H1 (cell line): Measurements from ENCODE around the gene TFF1. TPM values are rescaled to one million over a fixed set of nuclear protein-coding genes. Genes with fewer than 3 reads are reported as not detected.

ENCODE experiments used
- CTCF ChIA-PET: fragments of 300-600 bp; sonication (Branson Sonifier 250); formaldehyde crosslinking; loops from one replicate; lab custom pipeline; 2021; ENCODE audit not compliant: partially characterized antibody; lab: Charles Lee
- POLR2A ChIA-PET: fragments of 300-600 bp; sonication (Branson Sonifier 250); formaldehyde crosslinking; loops from one replicate; lab custom pipeline; 2021; ENCODE audit warnings: inconsistent platforms; ENCODE audit not compliant: partially characterized antibody; lab: Charles Lee
- DNase-seq, 2 experiments: peaks; one replicate each; pipeline versions ENCODE4 v3.0.0 to v3.0.0-alpha.2; 2010 to 2022; ENCODE audit warnings: low spot score in 2 of 2, low read depth in 1 of 2, mixed read lengths in 1 of 2
- FAIRE-seq: peaks from 2 replicates; lab custom pipeline; 2011; peaks lifted over from hg19 to GRCh38; lab: Jason Lieb, UNC
- H2AFZ ChIP-seq: 2 replicates; pipeline ENCODE4 v1.8.1; 2012; ENCODE audit warnings: low read length, inconsistent platforms
- H2AK5ac ChIP-seq: 2 replicates; pipeline ENCODE4 v1.6.1; 2013; ENCODE audit warnings: low read depth, low read length
- H2BK120ac ChIP-seq: replicated peaks from 2 replicates; pipeline ENCODE3; 2013; ENCODE audit warnings: low read depth, low read length, inconsistent platforms
- H2BK12ac ChIP-seq: 2 replicates; pipeline ENCODE4 v1.6.1; 2013; ENCODE audit warnings: low read depth, low read length
- H2BK15ac ChIP-seq: 2 replicates; pipeline ENCODE4 v1.6.1; 2013; ENCODE audit warnings: low read length
- H2BK20ac ChIP-seq: 2 replicates; pipeline ENCODE4 v1.6.1; 2013; ENCODE audit warnings: low read length
- H2BK5ac ChIP-seq: 2 replicates; pipeline ENCODE4 v1.6.1; 2013; ENCODE audit warnings: low read depth, low read length
- H3K14ac ChIP-seq: 2 replicates; pipeline ENCODE4 v1.6.1; 2013; ENCODE audit warnings: inconsistent platforms; ENCODE audit not compliant: insufficient read length
- H3K18ac ChIP-seq: 2 replicates; pipeline ENCODE4 v1.6.1; 2013; ENCODE audit warnings: low read length; ENCODE audit errors: extremely low read depth
- H3K23ac ChIP-seq: 2 replicates; pipeline ENCODE4 v1.6.1; 2013; ENCODE audit warnings: inconsistent platforms; ENCODE audit not compliant: insufficient read length
- H3K23me2 ChIP-seq: 2 replicates; pipeline ENCODE4 v1.6.1; 2013; ENCODE audit warnings: low read depth, low read length
- H3K27ac ChIP-seq: 2 replicates; pipeline ENCODE4 v1.6.1; 2011; ENCODE audit warnings: low read depth, low read length, inconsistent platforms
- H3K27me3 ChIP-seq, 4 experiments: replicated peaks in 1 of 4; 1 replicate in 1 of 4; 2 replicates in 3 of 4; pipeline versions ENCODE4 v1.6.1 to v1.8.1; 2011 to 2013; ENCODE audit warnings: low read length in 3 of 4, mild to moderate bottlenecking in 3 of 4, inconsistent platforms in 2 of 4, mixed read lengths in 2 of 4, moderate library complexity in 1 of 4; ENCODE audit not compliant: control insufficient read depth in 3 of 4, insufficient read depth in 3 of 4; ENCODE audit errors: extremely low read depth in 1 of 4
- H3K36me3 ChIP-seq, 4 experiments: 2 replicates each; pipeline versions ENCODE4 v1.6.1 to v1.8.1; 2011 to 2013; ENCODE audit warnings: mild to moderate bottlenecking in 4 of 4, low read length in 3 of 4, moderate library complexity in 2 of 4, control low read depth in 1 of 4, inconsistent platforms in 1 of 4; ENCODE audit not compliant: insufficient read depth in 4 of 4, control insufficient read depth in 2 of 4
- H3K4ac ChIP-seq: replicated peaks from 2 replicates; pipeline ENCODE3; 2013; ENCODE audit warnings: low read length, low read depth, mixed read lengths, inconsistent platforms; ENCODE audit not compliant: insufficient read length
- H3K4me1 ChIP-seq, 4 experiments: replicated peaks in 1 of 4; 1 replicate in 1 of 4; 2 replicates in 3 of 4; pipeline versions ENCODE4 v1.6.1 to v1.8.1; 2011 to 2013; ENCODE audit warnings: low read length in 3 of 4, inconsistent platforms in 2 of 4, mixed read lengths in 1 of 4; ENCODE audit not compliant: insufficient read depth in 4 of 4, control insufficient read depth in 3 of 4
- H3K4me2 ChIP-seq, 2 experiments: 2 replicates each; pipeline versions ENCODE4 v1.6.1 to v1.8.1; 2011 to 2013; ENCODE audit warnings: low read depth in 2 of 2, low read length in 2 of 2, control low read depth in 1 of 2, inconsistent platforms in 1 of 2, mild to moderate bottlenecking in 1 of 2; ENCODE audit not compliant: insufficient read depth in 1 of 2
- H3K4me3 ChIP-seq, 4 experiments: fragments of 200-600, 300-600 bp in 1 of 4; sonication (generic), shearing (Covaris generic), sonication (Bioruptor Twin) in 1 of 4; 2 replicates each; pipeline versions ENCODE4 v1.5.1 to v1.8.1; 2011 to 2016; ENCODE audit warnings: low read length in 4 of 4, low read depth in 3 of 4, control low read depth in 2 of 4, inconsistent platforms in 2 of 4, mild to moderate bottlenecking in 2 of 4, mixed read lengths in 1 of 4, moderate library complexity in 1 of 4; ENCODE audit not compliant: insufficient read depth in 2 of 4; ENCODE audit errors: extremely low read depth in 1 of 4
- H3K56ac ChIP-seq: replicated peaks from 2 replicates; pipeline ENCODE3; 2013; ENCODE audit warnings: low read depth, mild to moderate bottlenecking, mixed read lengths, low read length, inconsistent platforms; ENCODE audit not compliant: insufficient read length
- H3K79me1 ChIP-seq: 2 replicates; pipeline ENCODE4 v1.6.1; 2013; ENCODE audit warnings: low read depth, low read length, control low read depth
- H3K79me2 ChIP-seq, 2 experiments: 2 replicates each; pipeline versions ENCODE4 v1.6.1 to v1.8.1; 2012 to 2013; ENCODE audit warnings: low read length in 2 of 2, mild to moderate bottlenecking in 2 of 2, inconsistent platforms in 1 of 2; ENCODE audit not compliant: insufficient read depth in 2 of 2, control insufficient read depth in 1 of 2
- H3K9ac ChIP-seq, 4 experiments: replicated peaks in 1 of 4; 1 replicate in 1 of 4; 2 replicates in 3 of 4; pipeline versions ENCODE4 v1.6.1 to v1.8.1; 2011 to 2013; ENCODE audit warnings: low read depth in 3 of 4, low read length in 3 of 4, control low read depth in 2 of 4, mild to moderate bottlenecking in 2 of 4, moderate library complexity in 2 of 4, inconsistent platforms in 1 of 4; ENCODE audit errors: extremely low read depth in 1 of 4
- H3K9me3 ChIP-seq, 2 experiments: 2 replicates each; pipeline versions ENCODE4 v1.6.1 to v1.8.1; 2012 to 2013; ENCODE audit warnings: mild to moderate bottlenecking in 2 of 2, moderate library complexity in 2 of 2, control low read depth in 1 of 2, inconsistent platforms in 1 of 2, low read depth in 1 of 2, low read length in 1 of 2, mixed read lengths in 1 of 2; ENCODE audit not compliant: insufficient read depth in 2 of 2
- H4K20me1 ChIP-seq, 2 experiments: replicated peaks in 1 of 2; 2 replicates each; pipeline versions ENCODE3 to v1.8.1; 2011 to 2013; ENCODE audit warnings: inconsistent platforms in 2 of 2, low read length in 2 of 2, mild to moderate bottlenecking in 1 of 2; ENCODE audit not compliant: insufficient read depth in 2 of 2, control insufficient read depth in 1 of 2
- H4K5ac ChIP-seq: 2 replicates; pipeline ENCODE4 v1.6.1; 2013; ENCODE audit warnings: low read length, low read depth, mixed read lengths, inconsistent platforms; ENCODE audit not compliant: insufficient read length
- H4K8ac ChIP-seq: 2 replicates; pipeline ENCODE4 v1.8.0; 2013; ENCODE audit warnings: mild to moderate bottlenecking, moderate library complexity, low read length, inconsistent platforms; ENCODE audit not compliant: insufficient read depth; ENCODE audit errors: extremely low read depth
- H4K91ac ChIP-seq: replicated peaks from 2 replicates; pipeline ENCODE3; 2013; ENCODE audit warnings: low read length, mixed read lengths, inconsistent platforms; ENCODE audit not compliant: insufficient read length
- ASH2L ChIP-seq: fragments of 200-600, 300-600 bp; sonication (generic); IDR thresholded peaks from one replicate; pipeline ENCODE4 v1.7.1; 2017; ENCODE audit warnings: low read length
- BCL11A ChIP-seq, 2 experiments: IDR thresholded peaks; one replicate each; pipeline ENCODE4 v1.6.1; 2011; ENCODE audit warnings: low read depth in 2 of 2, low read length in 2 of 2, mild to moderate bottlenecking in 2 of 2
- CREB1 ChIP-seq: IDR thresholded peaks from 2 replicates; pipeline ENCODE4 v1.6.1; 2012; ENCODE audit warnings: inconsistent platforms
- EZH2 ChIP-seq: fragments of 200-600 bp; sonication (generic); IDR thresholded peaks from 2 replicates; pipeline ENCODE4 v1.7.1; 2012; ENCODE audit warnings: low read depth, mild to moderate bottlenecking, moderate library complexity, low read length, inconsistent platforms; ENCODE audit not compliant: severe bottlenecking
- HDAC6 ChIP-seq: IDR thresholded peaks from one replicate; pipeline ENCODE4 v1.7.1; 2012; ENCODE audit warnings: low read depth, mild to moderate bottlenecking, inconsistent platforms, low read length, moderate library complexity
- MAFK ChIP-seq: IDR thresholded peaks from 2 replicates; pipeline ENCODE4 v1.6.1; 2012; ENCODE audit warnings: low read depth, mild to moderate bottlenecking, improper control_type of control experiment, low read length
- POLR2AphosphoS5 ChIP-seq: IDR thresholded peaks from 2 replicates; pipeline ENCODE4 v1.6.1; 2011; ENCODE audit warnings: low read depth, low read length
- SP2 ChIP-seq: IDR thresholded peaks from 2 replicates; pipeline ENCODE4 v1.6.1; 2012; ENCODE audit warnings: mild to moderate bottlenecking, low read length, inconsistent platforms
- TAF7 ChIP-seq: optimal IDR thresholded peaks from 2 replicates; pipeline ENCODE3; 2011; ENCODE audit warnings: low read depth, mild to moderate bottlenecking, inconsistent platforms, low read length, moderate library complexity, borderline replicate concordance
- TBP ChIP-seq: IDR thresholded peaks from 2 replicates; pipeline ENCODE4 v1.6.1; 2011; ENCODE audit warnings: low read depth, low read length, improper control_type of control experiment
- WGBS, 2 experiments: shearing (Covaris generic) in 1 of 2; methylation state at CpG; one replicate each; pipeline versions ENCODE4 v1.1.6 to v1.1.7; 2013 to 2015; ENCODE audit warnings: low lambda C conversion rate in 2 of 2, mixed read lengths in 2 of 2, inconsistent platforms in 1 of 2, low coverage in 1 of 2, missing lambda C conversion rate in 1 of 2; ENCODE audit not compliant: insufficient replicate concordance in 2 of 2, insufficient coverage in 1 of 2, insufficient read length in 1 of 2; ENCODE audit errors: extremely low coverage in 1 of 2, missing lambda C conversion rate in 1 of 2; 5-methylcytosine and 5-hydroxymethylcytosine counted together
- polyA plus RNA-seq, 7 experiments: library from polyadenylated mRNA; depleted of rRNA in 3 of 7; stranded (reverse) in 5 of 7; unstranded in 2 of 7; fragments of >200 nt in 5 of 7; fragments of 200-250 nt in 2 of 7; gene quantifications; 1 replicate in 5 of 7; 2 replicates in 1 of 7; 4 replicates in 1 of 7; pipeline versions ENCODE4 v1.2.1 to v1.2.3, GENCODE V29; 2011 to 2013; ENCODE audit warnings: missing spikeins in 2 of 7, mixed read lengths in 2 of 7
- total RNA-seq: library from RNA; stranded (reverse); fragmentation: NEBNext Ultra II Directional; extraction: Animal tissue kit (Norgen Biotek cat#: 25700); gene quantifications from 2 replicates; pipeline ENCODE4 v1.2.1, GENCODE V29; 2021

The TFF1 gene
- total and polyA plus RNA-seq, 2 of the 8 experiments (the other 6 are each of a cell fraction or from before 2014, with no cell fraction given) = not detected

GRCh38 chr21:42343556-42343955, 22.8 kb downstream of the TFF1 start:
- TF ChIP-seq CREB1 (no peak), ASH2L (no peak), TAF7 (no peak), BCL11A (IDR thresholded peaks at IDR 0.05; ENCODE audit: low read depth in 2 of 2, low read length in 2 of 2) (no peak), POLR2AphosphoS5 (no peak), SP2 (no peak), EZH2 (no peak), TBP (no peak), MAFK (no peak), HDAC6 (no peak)
- Histone ChIP-seq H3K18ac (no peak overlapping the region), H3K4me3 (no peak overlapping the region), H3K23ac (no peak overlapping the region), H3K9me3 (no peaks in the 10 kb centered on the region), H3K79me1 (no peaks in the 10 kb centered on the region), H3K79me2 (no peaks in the 10 kb centered on the region), H3K36me3 (no peaks in the 10 kb centered on the region), H4K8ac (no peak overlapping the region), H3K23me2 (no peaks in the 10 kb centered on the region), H2AFZ (no peak overlapping the region), H3K27ac (no peak overlapping the region), H4K91ac (no peak overlapping the region), H2BK20ac (no peak overlapping the region), H2AK5ac (no peak overlapping the region), H3K9ac (no peak overlapping the region), H3K14ac (no peak overlapping the region), H3K4me2 (no peak overlapping the region), H2BK120ac (no peak overlapping the region), H4K5ac (no peak overlapping the region), H2BK12ac (no peak overlapping the region), H3K4ac (no peak overlapping the region), H3K4me1 (peaks cover 0 to 4% (median under 1%) of the 10 kb centered on the region in 4 experiments; a peak in 3 of 7 replicates), H3K56ac (no peak overlapping the region), H2BK5ac (no peak overlapping the region), H2BK15ac (no peak overlapping the region), H3K27me3 (no peaks in the 10 kb centered on the region), H4K20me1 (no peaks in the 10 kb centered on the region)
- WGBS, 2 experiments = 91% methylated on average over 6 of the region's 6 CpGs; no CpG with 5 or more reads in 1 of the 2 experiments
- POLR2A ChIA-PET = no interaction called here
- CTCF ChIA-PET = interaction anchor here (0.6 to 11.6 kb wide), 4 partner anchors 24 to 375 kb away, joined by 3 to 137 read pairs (median 4); partner anchors contain the start of gene TFF3
- DNase-seq (no peak), FAIRE-seq (no peak)
